Measurements from ENCODE around the gene MYCL. TPM values are rescaled to one million over a fixed set of nuclear protein-coding genes. Genes with fewer than 3 reads are reported as not detected.

MYCL gene
- total RNA-seq, 1 experiment from 2014 or later, result 2.0 TPM

DNA sequence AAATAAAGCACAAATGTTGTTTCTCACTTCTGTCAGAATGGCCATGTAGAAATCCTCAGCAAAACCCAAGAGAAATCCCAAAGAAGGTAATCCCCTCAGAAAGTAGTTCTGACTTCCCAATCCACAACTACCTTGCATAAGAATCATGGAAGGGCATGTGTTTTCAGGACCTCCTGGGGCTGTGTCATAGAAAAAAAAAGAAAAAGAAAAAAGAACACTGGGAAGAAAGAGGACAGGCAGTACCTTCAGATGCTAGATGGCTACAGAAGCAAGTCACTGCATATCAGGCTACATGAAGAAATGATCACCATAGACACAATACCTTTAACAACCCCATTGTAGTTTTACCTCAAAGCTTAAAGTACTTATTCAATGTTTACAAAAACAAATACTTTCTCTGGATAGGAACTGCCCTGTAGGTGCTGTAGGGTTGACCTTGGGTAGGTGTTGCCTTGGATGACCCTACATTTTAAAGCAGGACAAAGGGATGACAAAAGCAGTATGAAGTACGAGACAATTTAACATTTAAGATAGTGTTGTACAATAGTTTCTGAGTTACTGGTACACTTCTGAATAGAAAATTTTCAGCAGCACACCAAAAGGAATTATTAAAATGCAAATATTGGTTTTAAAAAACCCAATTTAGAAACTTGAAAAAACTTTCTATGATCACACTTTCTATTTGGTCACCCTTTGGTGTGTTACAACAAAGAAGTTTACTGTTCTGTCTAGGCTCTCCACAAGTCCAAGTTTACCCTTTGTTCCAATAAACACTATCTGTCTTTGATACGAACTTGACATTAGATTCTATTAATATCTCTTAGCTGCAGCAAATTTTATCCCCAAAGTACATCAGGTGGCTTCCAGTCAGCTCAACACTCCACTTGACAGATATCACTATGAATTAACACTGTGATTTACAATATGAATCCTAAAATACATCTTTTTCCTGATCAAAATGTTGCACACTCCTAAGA is 23.4 kb downstream of the MYCL start:
- CTCF ChIA-PET, result no interaction called here
- H3K36me3 ChIP-seq (ENCODE audit: control insufficient read depth, insufficient read depth, low read length), result peaks cover 2% of the 10 kb centered on the region; the same call in 1 of the 2 replicates
- BruUV-seq (replicated peaks), result no TSS peak
- no peaks in the 10 kb centered on the region for H3K27me3 ChIP-seq (ENCODE audit: control insufficient read depth, insufficient read depth, low read length)
- no peak overlapping the region for H3K27ac ChIP-seq (ENCODE audit: low read length)
- H3K4me1 ChIP-seq (ENCODE audit: control insufficient read depth, insufficient read depth, low read length), result peaks cover 12% of the 10 kb centered on the region
- in situ Hi-C loops (cut with HindIII; ENCODE audit: low pct_unique_long_range_greater_than_20kb, low sequenced_read_pairs), result no loop called here
- ATAC-seq (no peak), DNase-seq (ENCODE audit: low read depth, low spot score) (no peak)
- intact Hi-C loops (cut with micrococcal nuclease; ENCODE audit: unreplicated experiment), result no loop called here
- H3K4me3 ChIP-seq (ENCODE audit: low read depth in 2 of 2, low read length in 2 of 2), result no peak overlapping the region
- no peak for TF ChIP-seq POLR2AphosphoS5 (IDR thresholded peaks at IDR 0.05; ENCODE audit: low read depth, low read length)
- TF ChIP-seq, protein P1, sequence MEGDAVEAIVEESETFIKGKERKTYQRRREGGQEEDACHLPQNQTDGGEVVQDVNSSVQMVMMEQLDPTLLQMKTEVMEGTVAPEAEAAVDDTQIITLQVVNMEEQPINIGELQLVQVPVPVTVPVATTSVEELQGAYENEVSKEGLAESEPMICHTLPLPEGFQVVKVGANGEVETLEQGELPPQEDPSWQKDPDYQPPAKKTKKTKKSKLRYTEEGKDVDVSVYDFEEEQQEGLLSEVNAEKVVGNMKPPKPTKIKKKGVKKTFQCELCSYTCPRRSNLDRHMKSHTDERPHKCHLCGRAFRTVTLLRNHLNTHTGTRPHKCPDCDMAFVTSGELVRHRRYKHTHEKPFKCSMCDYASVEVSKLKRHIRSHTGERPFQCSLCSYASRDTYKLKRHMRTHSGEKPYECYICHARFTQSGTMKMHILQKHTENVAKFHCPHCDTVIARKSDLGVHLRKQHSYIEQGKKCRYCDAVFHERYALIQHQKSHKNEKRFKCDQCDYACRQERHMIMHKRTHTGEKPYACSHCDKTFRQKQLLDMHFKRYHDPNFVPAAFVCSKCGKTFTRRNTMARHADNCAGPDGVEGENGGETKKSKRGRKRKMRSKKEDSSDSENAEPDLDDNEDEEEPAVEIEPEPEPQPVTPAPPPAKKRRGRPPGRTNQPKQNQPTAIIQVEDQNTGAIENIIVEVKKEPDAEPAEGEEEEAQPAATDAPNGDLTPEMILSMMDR (IDR thresholded peaks at IDR 0.05), result no peak
- TF ChIP-seq SIN3A (IDR thresholded peaks at IDR 0.05; ENCODE audit: borderline replicate concordance, insufficient read depth, low read depth, low read length), result no peak
- TF ChIP-seq, protein P2, sequence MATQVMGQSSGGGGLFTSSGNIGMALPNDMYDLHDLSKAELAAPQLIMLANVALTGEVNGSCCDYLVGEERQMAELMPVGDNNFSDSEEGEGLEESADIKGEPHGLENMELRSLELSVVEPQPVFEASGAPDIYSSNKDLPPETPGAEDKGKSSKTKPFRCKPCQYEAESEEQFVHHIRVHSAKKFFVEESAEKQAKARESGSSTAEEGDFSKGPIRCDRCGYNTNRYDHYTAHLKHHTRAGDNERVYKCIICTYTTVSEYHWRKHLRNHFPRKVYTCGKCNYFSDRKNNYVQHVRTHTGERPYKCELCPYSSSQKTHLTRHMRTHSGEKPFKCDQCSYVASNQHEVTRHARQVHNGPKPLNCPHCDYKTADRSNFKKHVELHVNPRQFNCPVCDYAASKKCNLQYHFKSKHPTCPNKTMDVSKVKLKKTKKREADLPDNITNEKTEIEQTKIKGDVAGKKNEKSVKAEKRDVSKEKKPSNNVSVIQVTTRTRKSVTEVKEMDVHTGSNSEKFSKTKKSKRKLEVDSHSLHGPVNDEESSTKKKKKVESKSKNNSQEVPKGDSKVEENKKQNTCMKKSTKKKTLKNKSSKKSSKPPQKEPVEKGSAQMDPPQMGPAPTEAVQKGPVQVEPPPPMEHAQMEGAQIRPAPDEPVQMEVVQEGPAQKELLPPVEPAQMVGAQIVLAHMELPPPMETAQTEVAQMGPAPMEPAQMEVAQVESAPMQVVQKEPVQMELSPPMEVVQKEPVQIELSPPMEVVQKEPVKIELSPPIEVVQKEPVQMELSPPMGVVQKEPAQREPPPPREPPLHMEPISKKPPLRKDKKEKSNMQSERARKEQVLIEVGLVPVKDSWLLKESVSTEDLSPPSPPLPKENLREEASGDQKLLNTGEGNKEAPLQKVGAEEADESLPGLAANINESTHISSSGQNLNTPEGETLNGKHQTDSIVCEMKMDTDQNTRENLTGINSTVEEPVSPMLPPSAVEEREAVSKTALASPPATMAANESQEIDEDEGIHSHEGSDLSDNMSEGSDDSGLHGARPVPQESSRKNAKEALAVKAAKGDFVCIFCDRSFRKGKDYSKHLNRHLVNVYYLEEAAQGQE (IDR thresholded peaks at IDR 0.05; ENCODE audit: insufficient read depth in 1 of 2, low read depth in 2 of 2, low read length in 1 of 2), result no peak
- TF ChIP-seq TCF7L2 (IDR thresholded peaks at IDR 0.05; ENCODE audit: low read depth, low read length), result no peak
- no peaks in the 10 kb centered on the region for H3K9me3 ChIP-seq (ENCODE audit: control insufficient read depth, insufficient read depth, low read depth, low read length)
- POLR2A ChIA-PET, result no interaction called here

DNA sequence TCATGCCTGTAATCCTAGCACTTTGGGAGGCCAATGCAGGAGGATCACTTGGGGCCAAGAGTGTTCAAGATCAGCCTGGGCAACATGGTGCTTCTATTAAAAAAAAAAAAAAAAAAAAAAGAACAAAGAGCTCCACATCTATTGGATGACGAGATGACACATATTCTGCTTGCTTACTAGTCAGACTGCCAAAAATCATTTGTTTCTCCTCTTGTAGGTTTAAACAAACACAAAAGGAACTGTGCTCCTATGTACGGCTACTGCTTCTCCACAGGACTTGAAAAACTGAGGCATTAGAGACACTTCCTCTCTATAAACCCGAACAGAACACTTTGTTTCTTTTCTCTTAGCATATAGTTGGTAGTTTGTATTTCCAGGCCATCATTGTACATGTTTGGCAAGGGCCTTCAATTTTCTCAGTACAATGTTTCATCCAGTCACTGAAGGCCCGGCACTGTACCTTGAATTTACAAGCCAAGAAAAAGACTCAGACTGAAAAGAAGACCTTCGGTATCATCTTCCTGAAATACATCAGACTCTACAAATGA is 24.4 kb downstream of the MYCL start:
- Histone ChIP-seq H3K4me1 (ENCODE audit: control insufficient read depth, insufficient read depth, low read length) (peaks cover 12% of the 10 kb centered on the region), H3K9me3 (ENCODE audit: control insufficient read depth, insufficient read depth, low read depth, low read length) (no peaks in the 10 kb centered on the region), H3K27ac (ENCODE audit: low read length) (no peak overlapping the region), H3K27me3 (ENCODE audit: control insufficient read depth, insufficient read depth, low read length) (no peaks in the 10 kb centered on the region), H3K4me3 (ENCODE audit: low read depth in 2 of 2, low read length in 2 of 2) (no peak overlapping the region), H3K36me3 (ENCODE audit: control insufficient read depth, insufficient read depth, low read length) (no peaks in the 10 kb centered on the region; the same call in 1 of the 2 replicates)
- ChIA-PET POLR2A (interaction anchor here (0.5 kb wide), 1 partner anchor 124 kb away, joined by 5 read pairs; no protein-coding TSS in a partner anchor), CTCF (no interaction called here)
- ATAC-seq, result no peak
- DNase-seq (ENCODE audit: low read depth, low spot score), result no peak
- in situ Hi-C loops (cut with HindIII; ENCODE audit: low pct_unique_long_range_greater_than_20kb, low sequenced_read_pairs), result no loop called here
- TF ChIP-seq, protein P2 (IDR thresholded peaks at IDR 0.05; ENCODE audit: insufficient read depth in 1 of 2, low read depth in 2 of 2, low read length in 1 of 2), result no peak
- TF ChIP-seq, protein P1 (IDR thresholded peaks at IDR 0.05), result no peak
- TF ChIP-seq TCF7L2 (IDR thresholded peaks at IDR 0.05; ENCODE audit: low read depth, low read length) (no peak), SIN3A (IDR thresholded peaks at IDR 0.05; ENCODE audit: borderline replicate concordance, insufficient read depth, low read depth, low read length) (no peak), POLR2AphosphoS5 (IDR thresholded peaks at IDR 0.05; ENCODE audit: low read depth, low read length) (no peak)
- BruUV-seq (replicated peaks), result no TSS peak
- intact Hi-C loops (cut with micrococcal nuclease; ENCODE audit: unreplicated experiment), result no loop called here

Data from Panc1 (cell line).